GM12875 (cell line): Measurements from ENCODE around the gene CCDC24.

ENCODE experiments used
- H3K4me3 ChIP-seq: one replicate; pipeline ENCODE4 v1.5.1; 2011; ENCODE audit warnings: low read depth, low read length, control low read depth
- TF ChIP-seq, protein P1 (sequence below): IDR thresholded peaks from 2 replicates; pipeline ENCODE4 v1.5.1; 2011; ENCODE audit warnings: low read depth, mild to moderate bottlenecking, control low read depth, inconsistent platforms, low read length, moderate library complexity, borderline replicate concordance; ENCODE audit not compliant: insufficient read depth

CCDC24 gene

DNA sequence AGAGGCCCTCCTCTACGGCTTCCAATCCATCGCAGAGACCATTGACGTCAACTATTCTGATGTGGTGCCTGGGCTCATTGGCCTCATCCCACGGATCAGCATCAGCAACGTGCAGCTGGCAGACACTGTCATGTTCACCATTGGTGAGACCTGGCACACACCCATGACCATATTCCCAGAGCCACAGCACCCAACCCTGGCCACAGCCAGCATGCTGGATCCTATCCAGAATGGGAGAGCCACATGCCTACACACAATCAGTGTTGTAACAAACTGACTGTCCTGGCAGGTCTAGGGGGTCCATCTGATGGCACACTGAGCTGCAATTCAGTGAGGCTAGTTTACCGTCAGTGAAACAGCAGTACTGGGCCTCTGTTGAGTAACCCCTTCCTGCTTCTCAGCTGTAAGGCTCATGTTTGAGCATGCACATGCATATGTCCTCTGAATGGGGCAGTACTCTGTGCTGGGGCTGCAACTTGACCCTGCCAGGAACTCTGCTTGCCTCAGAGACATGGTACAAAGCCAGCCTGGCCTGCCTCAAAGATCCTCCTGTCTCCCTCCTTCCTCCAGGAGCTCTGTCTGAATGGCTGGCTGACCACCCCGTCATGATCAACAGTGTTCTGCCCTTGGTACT lies 33.9 kb upstream of the CCDC24 start:
- TF ChIP-seq, protein P1, sequence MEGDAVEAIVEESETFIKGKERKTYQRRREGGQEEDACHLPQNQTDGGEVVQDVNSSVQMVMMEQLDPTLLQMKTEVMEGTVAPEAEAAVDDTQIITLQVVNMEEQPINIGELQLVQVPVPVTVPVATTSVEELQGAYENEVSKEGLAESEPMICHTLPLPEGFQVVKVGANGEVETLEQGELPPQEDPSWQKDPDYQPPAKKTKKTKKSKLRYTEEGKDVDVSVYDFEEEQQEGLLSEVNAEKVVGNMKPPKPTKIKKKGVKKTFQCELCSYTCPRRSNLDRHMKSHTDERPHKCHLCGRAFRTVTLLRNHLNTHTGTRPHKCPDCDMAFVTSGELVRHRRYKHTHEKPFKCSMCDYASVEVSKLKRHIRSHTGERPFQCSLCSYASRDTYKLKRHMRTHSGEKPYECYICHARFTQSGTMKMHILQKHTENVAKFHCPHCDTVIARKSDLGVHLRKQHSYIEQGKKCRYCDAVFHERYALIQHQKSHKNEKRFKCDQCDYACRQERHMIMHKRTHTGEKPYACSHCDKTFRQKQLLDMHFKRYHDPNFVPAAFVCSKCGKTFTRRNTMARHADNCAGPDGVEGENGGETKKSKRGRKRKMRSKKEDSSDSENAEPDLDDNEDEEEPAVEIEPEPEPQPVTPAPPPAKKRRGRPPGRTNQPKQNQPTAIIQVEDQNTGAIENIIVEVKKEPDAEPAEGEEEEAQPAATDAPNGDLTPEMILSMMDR: no peak
- H3K4me3 ChIP-seq: no peak overlapping the region

DNA sequence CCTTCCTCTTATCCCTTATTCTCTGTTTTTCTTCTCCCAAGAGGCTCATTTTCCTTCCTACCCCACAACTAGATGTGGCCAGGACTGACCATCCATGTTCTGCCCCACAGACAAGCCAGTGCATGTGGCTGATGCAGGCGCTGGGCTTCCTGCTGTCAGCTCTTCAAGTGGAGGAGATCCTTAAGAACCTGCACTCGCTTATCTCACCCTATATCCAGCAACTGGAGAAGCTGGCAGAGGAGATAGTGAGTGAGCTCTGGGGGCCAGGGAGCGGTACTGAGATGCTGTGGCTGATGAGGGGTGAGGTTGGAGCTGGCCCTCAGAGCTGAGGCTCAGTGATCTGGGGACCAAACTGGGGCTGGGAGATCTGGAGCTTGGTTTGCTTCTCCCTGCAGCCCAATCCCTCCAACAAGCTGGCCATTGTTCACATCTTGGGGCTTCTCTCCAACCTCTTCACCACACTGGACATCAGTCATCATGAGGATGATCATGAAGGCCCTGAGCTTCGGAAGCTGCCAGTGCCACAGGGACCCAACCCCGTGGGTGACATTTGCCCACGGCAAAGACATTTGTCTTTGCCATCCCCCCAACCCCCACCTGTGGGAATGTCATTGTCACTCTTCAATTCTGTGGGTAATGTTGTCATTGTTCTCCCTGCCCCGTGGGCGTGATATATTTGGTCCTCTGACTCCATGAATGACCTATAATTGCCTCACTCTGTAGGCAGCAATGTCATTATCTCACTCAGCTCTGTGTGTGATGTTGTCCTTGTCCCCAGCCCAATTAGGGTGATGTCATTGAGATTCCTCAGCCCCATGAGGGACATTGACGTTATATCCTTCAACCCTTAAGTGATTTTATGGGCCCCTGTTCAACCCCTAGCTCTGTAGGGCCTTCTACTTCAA lies 32.8 kb upstream of the CCDC24 start:
- H3K4me3 ChIP-seq: no peak overlapping the region
- TF ChIP-seq, protein P1: no peak

DNA sequence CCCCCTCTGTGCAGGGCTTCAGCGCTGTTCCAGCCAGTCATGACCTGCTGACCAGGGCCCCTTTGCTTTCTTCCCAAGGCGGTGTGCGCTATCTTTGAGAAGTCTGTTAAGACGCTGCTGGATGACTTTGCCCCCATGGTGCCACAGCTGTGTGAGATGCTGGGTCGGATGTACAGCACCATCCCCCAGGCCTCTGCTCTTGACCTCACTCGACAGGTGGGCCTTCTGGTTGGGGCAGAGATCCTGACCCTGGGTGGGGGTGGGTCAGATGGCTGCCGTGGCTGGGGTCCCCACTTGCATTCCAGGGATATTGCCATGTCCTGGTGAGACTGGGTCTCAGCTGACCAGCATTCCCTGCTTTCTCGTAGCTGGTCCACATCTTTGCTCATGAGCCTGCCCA lies 30.6 kb upstream of the CCDC24 start:
- no peak overlapping the region for H3K4me3 ChIP-seq
- TF ChIP-seq, protein P1: no peak

DNA sequence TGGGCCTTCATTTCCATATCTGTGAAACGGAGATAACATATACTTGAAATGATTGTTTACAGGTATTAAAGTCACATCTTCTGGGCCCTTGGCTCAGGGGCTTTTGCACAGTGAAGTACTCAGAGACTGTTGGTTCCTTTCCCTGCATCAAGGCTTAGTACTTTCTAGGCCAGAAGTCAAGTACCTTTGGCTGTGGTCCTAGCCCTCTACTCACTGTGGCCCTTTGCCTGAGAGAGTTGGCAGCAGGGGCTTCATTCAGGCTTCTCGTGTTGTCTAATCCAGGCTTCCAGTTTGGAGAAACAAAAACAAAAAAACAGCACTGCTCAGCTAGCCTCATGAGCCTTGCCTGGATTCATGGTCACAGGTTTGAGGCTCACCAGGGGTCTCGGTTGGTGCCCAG lies 29.7 kb upstream of the CCDC24 start:
- TF ChIP-seq, protein P1: no peak
- H3K4me3 ChIP-seq: no peak overlapping the region

DNA sequence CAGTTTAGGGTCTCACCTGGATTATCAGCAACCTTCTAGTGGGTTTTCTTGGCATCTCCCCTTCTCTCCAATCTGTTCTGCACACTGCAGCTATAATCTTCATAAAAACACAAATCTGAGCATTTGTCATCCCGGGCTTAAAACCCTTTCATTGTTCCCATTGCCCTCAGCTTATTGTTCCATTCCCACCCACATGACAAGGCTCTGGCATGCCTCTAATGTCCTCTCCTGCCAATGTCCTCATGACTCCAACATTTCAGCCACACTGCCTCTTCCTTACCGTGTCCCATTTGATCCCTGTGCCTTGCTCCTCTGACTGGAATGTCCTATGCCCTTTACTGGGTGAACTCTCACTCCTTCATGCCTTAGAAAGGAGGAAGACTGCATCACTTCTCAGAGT lies 29.1 kb upstream of the CCDC24 start:
- TF ChIP-seq, protein P1: no peak
- no peak overlapping the region for H3K4me3 ChIP-seq

DNA sequence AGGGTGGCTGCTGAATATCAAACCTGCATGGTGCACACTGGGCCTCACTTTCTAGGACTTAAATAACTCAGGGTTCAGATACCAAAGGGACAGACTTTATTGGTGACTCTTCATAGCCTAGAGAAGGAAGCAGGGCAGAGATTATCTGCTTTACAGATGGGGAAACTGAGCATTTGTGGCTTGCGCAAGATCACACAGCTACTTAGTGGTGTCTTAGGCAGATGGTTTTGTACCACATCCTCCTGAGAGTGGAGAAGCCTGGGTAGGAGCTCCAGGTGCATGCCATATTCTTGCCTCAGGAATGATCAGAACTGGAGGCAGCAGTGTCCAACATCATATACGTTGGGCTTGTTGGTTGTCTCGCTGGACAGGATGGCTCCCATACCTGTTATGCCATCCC lies 28.4 kb upstream of the CCDC24 start:
- no peak overlapping the region for H3K4me3 ChIP-seq
- TF ChIP-seq, protein P1: no peak

DNA sequence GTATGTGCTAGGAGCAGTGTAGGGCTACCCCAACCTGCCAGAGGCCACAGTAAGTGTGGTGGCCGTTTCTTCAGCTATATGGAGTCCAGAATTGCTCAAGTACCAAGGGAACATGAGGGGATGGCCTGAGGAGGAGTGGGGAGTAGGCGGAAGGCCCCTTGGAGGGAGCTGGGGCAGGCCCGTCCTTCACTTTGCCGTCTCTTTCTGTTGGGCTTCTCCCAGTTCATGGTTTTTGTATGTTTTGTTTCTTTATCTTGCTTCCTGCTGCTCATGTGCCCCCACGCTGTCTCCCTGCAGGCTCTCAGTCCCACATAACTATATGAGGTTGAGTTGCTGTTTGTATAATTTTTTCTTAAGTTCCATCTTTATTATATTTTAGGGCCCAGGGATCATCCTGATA lies 27.5 kb upstream of the CCDC24 start:
- TF ChIP-seq, protein P1: no peak
- no peak overlapping the region for H3K4me3 ChIP-seq
